HL-60 (cell line): ENCODE data around the gene TACO1.

Source experiments
- DNase-seq, 2 experiments: peaks; one replicate each; pipeline ENCODE4 v3.0.0-alpha.2; 2010 to 2020; ENCODE audit warnings: low read depth in 1 of 2, low spot score in 1 of 2
- H3K27ac ChIP-seq: fragments of 250-450 bp; sonication (Bioruptor Pico); replicated peaks from 2 replicates; pipeline ENCODE4 v1.5.1; 2020; ENCODE audit warnings: mild to moderate bottlenecking, moderate library complexity
- H3K27me3 ChIP-seq: fragments of 250-450 bp; sonication (Bioruptor Pico); 2 replicates; pipeline ENCODE4 v1.5.1; 2021; ENCODE audit warnings: mild to moderate bottlenecking, moderate library complexity; ENCODE audit not compliant: insufficient read depth, poor library complexity, severe bottlenecking
- H3K4me3 ChIP-seq: replicated peaks from 2 replicates; pipeline ENCODE4 v1.5.1; 2011; ENCODE audit warnings: mild to moderate bottlenecking, control low read depth, low read length; ENCODE audit not compliant: insufficient read depth
- CTCF ChIP-seq: IDR thresholded peaks from one replicate; pipeline ENCODE4 v1.5.1; 2011; ENCODE audit warnings: low read length, control low read depth, inconsistent platforms; ENCODE audit not compliant: insufficient read depth
- GABPA ChIP-seq: IDR thresholded peaks from 2 replicates; pipeline ENCODE4 v1.6.1; 2012; ENCODE audit warnings: low read depth
- POLR2AphosphoS5 ChIP-seq: IDR thresholded peaks from 2 replicates; pipeline ENCODE4 v1.6.1; 2012; ENCODE audit warnings: low read depth
- REST ChIP-seq: IDR thresholded peaks from 2 replicates; pipeline ENCODE4 v1.6.1; 2012; ENCODE audit warnings: low read depth; ENCODE audit not compliant: insufficient replicate concordance
- SPI1 ChIP-seq: IDR thresholded peaks from 2 replicates; pipeline ENCODE4 v1.6.1; 2012; ENCODE audit warnings: low read depth, mild to moderate bottlenecking, borderline replicate concordance

Gene TACO1

DNA sequence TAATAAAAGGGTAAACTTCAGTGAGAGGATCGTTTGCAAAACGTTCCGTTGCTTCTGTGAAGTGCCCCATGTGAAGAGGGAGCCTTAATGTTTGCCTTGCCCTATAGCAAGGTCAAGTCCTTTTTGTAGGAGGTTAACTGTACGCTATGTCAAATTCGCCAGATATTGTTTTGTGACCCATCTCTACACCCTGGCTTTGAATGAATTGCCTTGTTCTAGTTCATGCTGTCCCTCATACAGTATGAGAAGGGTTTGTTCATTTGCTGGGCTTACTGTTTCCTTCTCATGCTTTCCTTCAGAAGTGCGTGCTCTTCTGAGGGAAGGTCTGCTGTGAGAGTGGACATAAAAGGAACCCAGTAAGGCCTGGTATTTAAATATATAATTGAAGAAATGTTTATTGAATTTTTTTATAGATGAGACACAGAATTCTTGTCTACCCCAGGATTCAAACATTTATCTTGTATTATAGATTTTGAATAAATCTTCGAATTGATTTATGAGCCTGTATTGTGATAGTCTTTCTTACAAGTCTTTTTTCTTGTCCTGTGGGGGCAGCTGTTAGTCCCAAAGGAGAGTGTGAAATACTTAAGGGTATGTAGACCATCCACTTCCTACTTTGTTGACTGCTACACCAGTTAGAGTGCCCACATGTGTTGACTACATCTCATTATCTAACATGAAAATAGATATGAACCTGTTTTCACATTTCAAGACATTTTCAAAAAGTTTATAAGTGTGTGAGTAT is 23.3 kb downstream of the TACO1 start:
- DNase-seq, result peak in 1 of 2 experiments; percentile 23
- Histone ChIP-seq H3K27me3 (no peaks in the 10 kb centered on the region), H3K4me3 (peak overlapping the region; percentile 84), H3K27ac (peak overlapping the region; percentile 61)
- TF ChIP-seq SPI1 (peak; percentile 41; the same call in 1 of the 2 replicates), CTCF (no peak)

DNA sequence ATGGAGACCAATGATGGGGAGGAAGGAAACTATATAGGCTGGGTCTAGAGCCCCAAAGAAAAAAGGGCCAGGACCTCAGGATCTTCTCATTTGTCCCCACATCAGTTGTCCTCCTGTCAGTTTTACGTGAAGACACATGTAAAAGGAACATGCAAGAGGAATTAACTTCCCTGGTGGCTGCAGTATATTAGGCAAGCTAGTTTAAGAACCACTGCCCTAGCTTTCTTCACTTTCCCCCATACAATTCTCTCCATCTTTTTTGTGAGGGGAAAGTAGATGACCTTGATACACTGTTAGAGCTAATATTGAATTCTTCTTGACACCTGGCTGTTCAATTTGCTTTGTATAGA is 23.8 kb downstream of the TACO1 start:
- peak in 1 of 2 experiments; percentile 55 for DNase-seq
- Histone ChIP-seq H3K27ac (peak overlapping the region; percentile 61), H3K4me3 (no peak overlapping the region), H3K27me3 (no peaks in the 10 kb centered on the region)
- TF ChIP-seq REST (no peak), CTCF (no peak), POLR2AphosphoS5 (no peak), SPI1 (no peak), GABPA (no peak)

- H3K4me3 ChIP-seq, result no peak overlapping the region
- H3K27me3 ChIP-seq, result no peaks in the 10 kb centered on the region
- no peak for DNase-seq
- H3K27ac ChIP-seq, result no peak overlapping the region
- no peak for TF ChIP-seq GABPA
- peak; percentile 77 for TF ChIP-seq SPI1
- no peak for TF ChIP-seq REST
- no peak for TF ChIP-seq CTCF
Measured at GRCh38 chr17:63626551-63627180, 26.0 kb downstream of the TACO1 start.

GRCh38 chr17:63629627-63630026 is 28.9 kb downstream of the TACO1 start:
- Histone ChIP-seq H3K27ac (no peak overlapping the region), H3K4me3 (no peak overlapping the region), H3K27me3 (no peaks in the 10 kb centered on the region)
- TF ChIP-seq POLR2AphosphoS5 (no peak), CTCF (no peak), REST (no peak), GABPA (no peak), SPI1 (no peak)
- no peak for DNase-seq
